Cardiac septum (tissue), 1 donor: ENCODE results near the gene PAM. TPM values are rescaled to one million over a fixed set of nuclear protein-coding genes. Genes with fewer than 3 reads are reported as not detected.

ENCODE experiments used
- DNase-seq: peaks from one replicate; pipeline ENCODE4 v3.0.0-alpha.2; 2020; ENCODE audit warnings: low spot score
- intact Hi-C: fragments of 100-400 bp; cut with DNase I; formaldehyde crosslinking; loops from one replicate; pipeline ENCODE4 v1.14.0; 2022
- total RNA-seq: library from RNA; stranded (reverse); fragmentation: NEBNext Ultra II Directional; extraction: Animal tissue kit (Norgen Biotek cat#: 25700); gene quantifications from one replicate; pipeline ENCODE4 v1.2.1, GENCODE V29; 2021
- donor health status: DM: no; HTN: no; CAD: no.

The PAM gene
- total RNA-seq, 1 donor from 2014 or later = 1,080 TPM

DNA sequence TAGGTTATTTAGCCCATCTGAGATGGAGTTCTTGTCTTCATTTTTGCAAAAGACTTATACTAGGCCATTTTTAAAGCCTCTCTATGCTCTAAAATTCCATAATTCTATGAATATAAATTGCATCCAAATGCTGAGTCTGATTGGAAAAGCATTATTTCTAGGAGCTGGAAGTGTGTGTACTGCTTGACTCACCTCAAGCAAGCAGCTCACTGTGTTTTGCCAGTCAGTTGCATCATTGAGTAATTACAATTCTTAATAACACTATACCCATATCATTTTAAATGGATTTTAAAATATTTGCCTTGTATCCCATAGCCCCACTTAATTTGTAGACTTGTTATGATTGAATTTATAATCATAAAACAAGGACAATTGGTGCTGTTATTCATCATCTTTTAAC, 161.0 kb downstream of the PAM start:
- no peak for DNase-seq
- intact Hi-C loops = no loop called here

DNA sequence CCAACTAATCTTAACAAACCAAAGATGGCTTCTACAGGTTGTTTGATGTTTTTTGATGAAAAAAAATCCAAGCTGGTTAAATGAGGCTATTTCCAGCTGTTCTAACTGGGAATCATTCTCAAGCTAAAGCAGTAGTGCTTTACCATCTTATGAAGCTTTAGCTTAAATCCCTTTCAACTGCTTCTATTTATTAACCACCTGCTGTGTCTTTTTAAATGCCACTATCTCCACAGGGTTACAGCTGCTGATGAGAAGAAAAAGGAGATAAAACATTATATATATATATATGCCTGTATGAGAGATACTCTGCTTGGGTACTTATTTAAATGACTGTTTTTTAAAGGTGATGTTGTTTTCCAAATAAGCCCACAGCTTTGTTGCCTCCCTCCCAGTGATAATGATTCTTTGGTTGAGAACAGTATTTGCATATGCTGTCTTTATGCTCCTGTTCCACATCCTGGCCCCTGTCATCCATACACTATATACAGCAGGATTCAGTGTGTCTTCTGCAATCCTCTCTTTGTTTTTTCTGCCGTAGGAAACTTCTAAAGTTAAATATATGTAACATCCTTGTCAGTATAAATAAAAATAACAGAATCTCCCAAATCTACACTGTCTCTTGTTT, 164.0 kb downstream of the PAM start:
- no peak for DNase-seq
- intact Hi-C loops = no loop called here

DNA sequence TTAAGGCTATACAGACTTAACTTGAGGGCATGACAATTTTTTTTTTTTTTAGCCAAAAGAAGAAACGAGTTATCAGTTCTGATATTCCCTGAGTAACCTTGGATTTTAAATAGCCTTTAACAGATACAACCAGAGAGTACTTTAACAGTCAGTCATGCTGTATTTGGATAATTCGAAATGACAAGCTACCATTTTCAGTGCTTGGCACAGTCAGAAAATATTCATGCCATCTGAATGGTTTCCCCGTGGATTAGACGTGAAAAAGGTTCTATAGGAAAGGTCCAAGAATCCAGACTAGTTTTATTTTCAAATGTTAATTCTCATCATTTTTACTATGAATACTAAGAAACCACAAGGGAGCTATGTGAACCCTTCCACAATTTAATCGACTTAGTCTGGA, 165.7 kb downstream of the PAM start:
- no peak for DNase-seq
- intact Hi-C loops = no loop called here

DNA sequence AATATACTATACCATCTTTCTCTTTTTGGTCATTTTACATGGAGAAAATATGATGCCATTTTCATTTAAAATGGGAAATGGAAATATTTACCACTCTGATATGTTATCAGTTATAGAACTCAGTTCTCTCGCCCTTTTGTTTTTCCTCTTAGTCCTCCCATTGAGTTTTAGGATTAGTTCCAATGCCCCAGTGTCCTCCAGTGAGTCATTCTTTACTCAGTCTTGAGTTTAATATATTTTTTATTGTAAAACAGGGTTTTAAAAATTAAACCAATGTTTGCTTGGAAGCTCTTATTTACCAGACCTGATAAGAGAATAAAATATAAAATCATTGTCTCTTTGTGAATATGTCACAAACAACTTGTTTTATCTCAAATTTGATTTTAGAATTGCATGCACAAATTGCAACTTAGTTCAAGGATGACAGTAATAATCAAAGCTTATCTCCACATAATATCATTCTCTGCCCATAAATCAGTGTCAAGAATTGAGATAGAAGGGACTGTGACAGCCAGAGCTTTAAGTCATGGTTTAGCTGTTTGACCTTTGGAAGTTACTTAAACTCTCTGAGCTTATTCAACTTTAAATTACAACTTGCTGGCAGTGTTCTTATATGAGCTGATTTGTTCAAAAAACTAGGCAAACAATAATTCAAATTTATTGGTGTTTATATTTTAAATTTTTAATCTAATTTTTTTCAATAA, 166.4 kb downstream of the PAM start:
- intact Hi-C loops = no loop called here
- no peak for DNase-seq

DNA sequence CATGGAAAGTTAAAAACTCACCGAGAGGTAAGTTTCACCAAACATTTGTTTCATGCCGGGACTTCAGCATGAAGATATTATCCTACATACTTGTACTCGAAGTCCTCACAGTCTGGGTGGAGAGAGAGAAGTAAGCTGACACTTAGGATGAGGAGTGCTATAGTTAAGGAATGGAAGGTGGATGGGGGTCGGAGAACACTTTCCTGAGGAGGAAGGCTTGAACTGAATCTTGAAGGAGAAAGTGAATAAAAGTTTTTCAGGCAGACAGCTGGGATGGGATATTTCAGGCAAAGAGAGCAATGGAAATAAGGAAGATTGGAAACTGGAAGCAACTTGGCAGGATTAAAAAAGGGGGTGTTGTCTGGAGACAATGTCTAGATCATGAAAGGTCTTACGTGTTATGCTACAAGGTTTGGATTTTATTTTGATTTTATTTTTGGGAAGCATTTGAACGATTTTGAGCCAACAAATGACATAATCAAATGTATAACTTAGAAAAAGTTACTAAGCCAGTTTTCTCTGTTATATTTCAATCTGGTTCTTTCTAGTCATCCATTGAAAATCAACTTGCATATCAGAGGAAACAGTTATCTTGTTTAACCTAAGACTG, 167.1 kb downstream of the PAM start:
- no peak for DNase-seq
- intact Hi-C loops = no loop called here

DNA sequence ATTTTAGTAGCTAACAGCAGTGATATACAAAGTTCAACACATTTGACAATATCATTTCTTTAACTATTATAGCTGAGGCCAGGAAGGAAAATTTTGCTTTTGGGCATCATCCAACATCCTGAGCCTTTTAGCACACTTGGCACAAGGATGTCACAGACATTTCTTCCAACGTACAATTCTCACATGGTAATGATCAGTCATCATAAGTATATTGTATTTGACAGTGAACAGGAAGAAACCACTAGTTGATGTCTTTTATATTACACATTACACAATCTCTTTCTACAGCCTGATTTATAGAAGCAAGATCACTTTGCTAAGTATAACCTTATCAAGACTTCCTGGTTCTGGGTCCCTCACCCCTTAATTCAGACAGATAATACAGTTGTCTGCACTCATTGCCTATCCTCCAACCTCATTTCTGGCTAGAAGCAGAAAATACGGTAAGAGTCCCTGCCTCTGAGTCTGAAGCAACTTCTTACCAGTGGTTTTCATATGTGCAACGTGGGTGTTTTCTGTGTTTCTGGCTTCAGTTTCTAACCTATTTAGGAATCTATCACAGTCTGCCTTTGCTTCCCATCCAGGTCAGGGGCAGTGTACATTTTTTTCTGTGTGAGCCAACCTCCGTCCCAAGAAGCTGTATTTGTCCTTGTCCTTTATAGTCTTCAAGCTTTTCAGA, 167.8 kb downstream of the PAM start:
- intact Hi-C loops = no loop called here
- no peak for DNase-seq

DNA sequence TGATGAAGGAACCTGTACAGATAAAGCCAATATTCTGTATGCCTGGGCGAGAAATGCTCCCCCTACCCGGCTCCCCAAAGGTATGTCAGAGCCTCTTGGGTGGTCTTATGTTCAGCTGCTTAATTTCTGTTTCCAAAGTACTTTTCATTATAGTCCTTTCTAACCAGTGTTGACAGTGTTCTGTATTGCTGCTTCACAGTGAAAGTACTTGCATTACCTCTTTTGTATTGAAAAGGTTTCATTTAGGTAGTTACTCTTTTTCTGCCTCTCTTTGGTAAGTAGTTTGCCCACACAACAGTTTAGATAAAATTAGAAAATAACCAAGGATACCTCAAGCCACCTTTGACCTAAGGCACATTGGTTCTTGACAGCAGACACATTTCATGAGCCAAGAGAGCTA, 169.9 kb downstream of the PAM start:
- no peak for DNase-seq
- intact Hi-C loops = no loop called here

DNA sequence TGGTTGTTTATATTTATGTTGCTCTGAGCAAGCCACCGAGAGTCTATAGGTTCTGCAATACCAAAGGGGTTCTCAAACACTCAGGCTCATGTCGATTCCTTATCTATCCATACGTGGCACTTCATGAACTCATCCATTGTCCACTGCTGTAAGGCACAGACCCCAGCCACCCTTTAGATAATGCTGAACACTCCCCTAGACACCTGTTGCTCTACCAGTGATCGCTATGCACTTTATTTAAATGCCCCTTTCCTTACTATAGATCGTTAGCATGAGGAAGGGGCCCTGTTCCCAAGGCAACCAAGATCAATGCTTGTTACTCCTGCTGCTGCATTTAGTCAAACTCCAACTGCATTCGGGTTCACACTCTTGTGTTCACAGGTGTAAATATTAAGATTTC, 171.9 kb downstream of the PAM start:
- intact Hi-C loops = no loop called here
- DNase-seq = no peak

DNA sequence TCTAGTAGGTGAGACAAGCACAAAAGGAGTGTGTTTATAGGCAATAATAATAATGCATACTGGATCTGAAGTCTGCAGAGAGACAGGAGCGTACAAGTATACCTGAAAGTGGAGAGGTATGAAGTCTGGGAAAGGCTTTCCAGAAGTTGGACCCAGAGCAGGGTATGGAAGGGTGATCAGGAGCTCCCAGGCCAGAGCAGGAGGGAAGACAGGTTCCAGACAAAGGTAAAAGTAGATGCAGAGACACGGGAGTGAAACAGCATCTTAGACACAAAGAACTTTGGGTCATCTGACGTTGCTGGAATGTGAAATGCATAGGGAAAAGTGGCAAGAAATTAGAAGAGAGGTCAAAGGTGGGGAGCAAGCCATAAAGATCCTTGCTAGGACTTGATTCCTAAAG, 175.1 kb downstream of the PAM start:
- intact Hi-C loops = no loop called here
- DNase-seq = no peak

DNA sequence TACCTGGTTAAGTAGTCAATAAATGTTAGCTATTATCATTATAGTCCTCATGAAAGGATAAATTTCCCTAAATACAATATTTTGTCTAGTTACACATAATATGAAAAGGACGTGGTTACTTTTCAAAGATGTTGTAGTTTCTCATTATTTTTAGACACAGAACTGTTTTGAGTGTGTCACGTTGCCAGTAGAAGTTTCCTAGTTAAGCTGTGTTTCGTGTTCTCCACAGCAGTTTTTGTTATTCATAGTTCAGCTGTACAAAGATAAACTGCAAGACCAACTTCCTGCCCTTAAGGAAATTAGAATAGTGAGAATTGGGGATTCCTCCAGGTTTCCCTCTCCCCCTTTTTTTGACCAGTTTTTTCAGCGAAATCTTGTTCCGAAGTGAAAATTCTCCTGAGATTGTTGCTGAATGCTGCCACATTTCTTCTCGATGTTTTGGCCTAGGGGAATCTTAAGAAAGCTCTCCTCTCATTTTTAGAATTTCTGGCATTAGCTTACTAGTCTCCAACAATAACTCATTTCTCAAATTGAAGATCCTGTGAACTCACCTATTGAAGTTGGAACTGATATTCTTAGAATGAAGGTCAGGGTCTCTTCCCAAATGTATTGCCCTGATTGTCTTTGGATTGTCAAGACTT, 176.1 kb downstream of the PAM start:
- intact Hi-C loops = no loop called here
- DNase-seq = no peak

DNA sequence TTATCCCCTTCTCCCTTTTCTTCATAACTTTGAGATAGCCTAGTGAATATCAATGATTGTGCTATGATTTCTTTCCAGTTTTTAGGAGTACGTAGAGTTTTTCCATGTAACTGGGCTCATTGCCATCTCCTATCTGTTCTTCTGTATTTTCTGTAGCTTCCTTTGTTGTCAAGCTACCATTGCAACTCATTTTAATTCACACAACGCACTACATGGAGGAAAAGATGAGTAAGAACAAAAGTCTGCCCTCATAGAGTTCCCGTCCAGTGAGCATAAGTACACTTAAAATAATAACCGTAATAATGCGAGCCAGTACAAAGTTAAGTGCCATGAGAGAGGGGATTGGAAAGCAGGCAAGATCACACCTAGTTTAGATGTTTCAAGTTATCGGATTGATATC, 177.7 kb downstream of the PAM start:
- DNase-seq = no peak
- intact Hi-C loops = no loop called here

DNA sequence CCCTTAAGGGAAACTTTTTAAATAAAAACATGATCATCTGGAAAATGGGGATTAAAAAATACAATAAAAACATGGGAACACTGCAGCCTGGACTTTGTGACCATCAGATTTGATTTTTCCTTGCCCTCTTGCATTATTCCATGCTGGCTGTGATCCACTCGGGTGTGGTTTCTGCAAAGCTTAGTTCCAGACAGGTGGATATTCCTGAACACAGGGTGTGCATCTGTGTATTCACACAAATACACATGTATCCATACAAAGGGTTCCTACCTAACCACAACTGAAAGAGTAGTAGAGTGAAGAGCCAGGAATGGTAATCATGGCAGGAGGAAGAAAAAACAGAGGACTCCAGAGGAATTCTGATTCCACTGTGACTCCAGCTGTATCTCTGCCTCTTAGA, 178.2 kb downstream of the PAM start:
- no peak for DNase-seq
- intact Hi-C loops = no loop called here

DNA sequence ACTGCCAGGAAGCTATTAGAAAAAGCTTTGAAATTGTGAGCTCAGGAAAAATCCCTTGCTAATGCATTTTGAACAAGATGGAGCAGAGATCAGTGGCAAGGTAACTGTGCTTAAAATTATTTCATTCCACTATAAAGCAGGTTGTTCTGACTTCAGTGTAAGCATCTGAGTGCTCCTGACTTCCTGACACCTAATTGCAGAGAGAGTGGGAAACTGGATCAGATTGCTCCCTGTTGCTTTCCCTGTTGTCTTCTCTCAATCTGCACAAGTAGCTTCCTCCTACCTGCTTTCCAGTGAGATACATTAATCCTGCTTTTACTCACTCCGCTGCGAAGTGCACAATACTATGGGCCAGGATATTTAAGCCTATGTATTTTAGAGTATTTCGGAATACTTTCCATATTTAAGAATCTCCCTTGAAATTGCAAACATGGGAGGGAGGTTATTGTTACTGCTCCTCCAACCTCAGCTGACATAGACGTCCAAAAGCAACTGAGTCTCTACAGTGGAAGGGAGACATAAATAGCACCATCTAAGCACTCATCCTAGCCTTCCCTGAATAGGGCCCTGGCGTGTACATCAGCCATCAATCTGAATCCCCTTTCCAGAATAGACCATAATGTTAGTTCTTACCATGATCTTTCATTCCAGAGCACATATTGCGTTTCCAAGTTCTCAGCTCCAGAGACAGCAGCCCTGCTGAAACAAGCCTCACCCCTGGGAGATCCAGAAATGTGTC, 178.8 kb downstream of the PAM start:
- no peak for DNase-seq
- intact Hi-C loops = no loop called here

DNA sequence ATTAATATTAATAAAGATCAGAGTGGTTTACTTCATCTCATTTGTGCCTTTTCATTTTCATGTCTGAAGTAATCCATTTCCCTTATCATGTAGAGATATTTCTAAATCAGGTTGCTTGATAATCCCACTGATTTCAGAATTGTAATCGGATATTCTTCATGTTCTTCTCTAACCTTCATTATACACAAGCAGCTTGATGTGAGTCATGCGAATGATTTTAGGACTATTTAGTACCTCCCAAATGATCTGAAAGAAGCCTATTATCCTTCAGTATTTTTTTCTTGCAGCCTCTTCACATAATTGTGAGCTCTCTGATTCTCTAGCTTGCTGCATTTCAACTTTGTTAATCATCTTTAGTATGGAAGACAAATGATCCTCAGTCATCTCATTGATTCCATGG, 182.8 kb downstream of the PAM start:
- intact Hi-C loops = no loop called here

DNA sequence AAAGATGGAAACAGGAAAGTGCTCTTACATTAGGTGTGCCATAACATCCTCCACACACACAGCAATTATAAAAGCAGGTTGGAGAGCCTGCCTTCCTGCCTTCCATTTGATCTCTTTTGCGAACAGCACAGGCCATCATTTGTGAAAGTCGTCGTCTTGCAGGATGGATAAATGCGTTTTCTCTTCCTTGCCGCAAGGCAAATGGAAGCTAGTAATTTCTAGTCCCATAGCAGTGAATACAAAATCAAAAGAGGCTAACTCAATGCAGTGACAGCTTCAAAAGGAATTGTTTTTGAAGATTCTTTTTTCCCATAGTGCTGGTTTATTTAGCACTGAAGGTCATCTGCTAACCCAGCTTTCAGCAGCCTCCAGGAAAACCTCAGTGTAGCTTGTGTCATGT, 186.0 kb downstream of the PAM start:
- intact Hi-C loops = no loop called here
- no peak for DNase-seq

More for the DNA sequence above, 182.8 kb downstream of the PAM start:
- DNase-seq = no peak

DNA sequence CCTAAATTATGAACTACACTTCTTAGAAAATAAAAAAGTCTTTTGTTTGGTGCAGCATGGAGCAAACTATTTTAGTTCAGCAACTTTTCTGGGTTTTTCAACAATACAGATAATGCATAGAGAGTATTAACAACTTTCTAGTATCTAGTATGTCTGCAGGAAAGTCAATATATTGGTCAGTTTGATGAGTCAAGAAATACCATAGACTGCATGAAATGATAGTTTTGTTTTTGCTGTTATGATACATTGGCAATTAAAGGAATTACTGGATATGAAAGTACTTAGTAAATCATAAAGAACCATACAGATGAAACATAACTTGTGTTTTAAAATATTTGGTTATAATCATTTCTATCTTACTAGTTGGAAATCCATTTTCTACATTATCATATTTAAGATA, 191.3 kb downstream of the PAM start:
- intact Hi-C loops = no loop called here
- DNase-seq = no peak

DNA sequence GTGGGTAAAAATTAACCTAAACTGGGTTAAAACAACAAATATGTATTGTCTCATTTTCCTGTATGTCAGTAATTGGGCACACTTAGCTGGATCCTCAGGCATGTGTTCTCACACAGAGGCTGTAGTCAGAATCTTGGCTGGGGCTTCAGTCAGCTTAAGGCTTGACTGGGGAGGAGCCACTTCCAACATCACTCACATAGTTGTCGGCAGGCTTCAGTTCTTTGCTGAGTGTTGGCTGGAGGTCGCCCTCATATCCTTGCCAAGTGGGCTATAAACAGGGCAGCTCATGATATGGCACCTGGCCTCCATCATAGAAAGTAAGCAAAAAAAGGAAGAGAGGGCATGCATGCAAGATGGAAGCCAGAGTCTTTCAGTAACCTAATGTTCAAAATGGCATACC, 191.9 kb downstream of the PAM start:
- intact Hi-C loops = no loop called here
- peak; percentile 73 for DNase-seq

DNA sequence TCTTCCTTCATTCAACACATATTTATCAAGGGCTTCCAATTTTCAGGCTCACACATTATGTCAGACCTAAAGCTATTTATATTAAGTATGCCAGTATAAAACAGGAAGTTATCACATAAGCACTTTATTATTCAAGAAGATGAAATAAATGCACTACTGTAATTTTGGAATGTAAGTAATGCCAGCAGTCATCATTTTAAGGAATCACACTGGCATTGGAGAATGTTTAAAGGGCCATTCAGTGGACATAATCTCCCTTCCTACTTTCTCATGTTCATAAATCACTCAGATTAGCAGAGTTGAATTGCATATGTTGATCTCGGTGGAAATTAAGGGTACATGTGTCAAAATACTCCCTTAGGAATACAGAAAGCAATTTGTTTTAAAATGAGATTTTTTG, 200.4 kb downstream of the PAM start:
- no peak for DNase-seq
- intact Hi-C loops = loop anchor here (5.0 kb wide), 1 partner anchor 88 kb away; no protein-coding TSS in a partner anchor

DNA sequence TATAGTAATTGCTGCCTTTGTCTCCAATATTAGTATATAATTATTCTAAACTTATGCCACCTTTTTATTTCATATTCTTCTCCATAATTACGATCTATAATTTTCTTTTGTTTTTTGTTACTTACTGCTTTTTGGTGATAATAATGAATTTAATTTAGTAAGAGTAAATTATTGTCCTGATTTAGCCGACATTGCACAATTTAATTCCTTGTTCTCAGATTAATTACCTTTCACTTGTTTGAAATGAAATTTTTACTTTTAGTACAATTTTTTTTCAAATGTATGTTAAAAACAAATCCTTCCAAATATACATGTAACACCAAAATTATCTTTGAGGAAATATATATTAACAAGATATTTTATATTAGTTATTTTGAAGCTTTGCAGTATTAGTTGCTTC, 201.5 kb downstream of the PAM start:
- DNase-seq = no peak
- intact Hi-C loops = loop anchor here (5.0 kb wide), 1 partner anchor 89 kb away; no protein-coding TSS in a partner anchor
